A549 (cell line): Measurements from ENCODE around the gene VENTX. TPM values are rescaled to one million over a fixed set of nuclear protein-coding genes. Genes with fewer than 3 reads are reported as not detected.

Experiments used
- ATAC-seq, 2 experiments: fragments of 200-7000 bp in 1 of 2; fragments of >200 bp in 1 of 2; cut with Nextera tagmentation in 1 of 2; cut with Tn5 transposase in 1 of 2; 3 replicates each; pipeline versions ENCODE4 v1.8.0 to v1.9.1; 2018 to 2020; ENCODE audit warnings: mild to moderate bottlenecking in 1 of 2, moderate library complexity in 1 of 2
- CTCF ChIA-PET: fragments of 300-600 bp; sonication (Branson Sonifier 250); formaldehyde crosslinking; extraction: SDS; loops from one replicate; lab custom pipeline; 2021; ENCODE audit warnings: antibody characterized with exemption, inconsistent platforms; lab: Yijun Ruan, JAX
- POLR2A ChIA-PET: fragments of 350-600 bp; formaldehyde crosslinking; extraction: SDS; loops from one replicate; lab custom pipeline; 2021; ENCODE audit warnings: antibody characterized with exemption, inconsistent platforms; lab: Yijun Ruan, JAX
- DNase-seq, 2 experiments: peaks; one replicate each; pipeline versions ENCODE4 v3.0.0 to v3.0.0-alpha.2; 2011 to 2016; ENCODE audit warnings: low read depth in 1 of 2, low spot score in 1 of 2
- FAIRE-seq: peaks from 2 replicates; lab custom pipeline; 2011; peaks lifted over from hg19 to GRCh38; lab: Jason Lieb, UNC
- H3K27ac ChIP-seq, 2 experiments: fragments of >200 bp; sonication (Bioruptor Twin); formaldehyde crosslinking; 3 replicates each; pipeline ENCODE4 v1.5.1; 2016 to 2017
- H3K4me1 ChIP-seq: fragments of >200 bp; sonication (Bioruptor Twin); formaldehyde crosslinking; 3 replicates; pipeline ENCODE4 v1.6.1; 2016
- H3K4me2 ChIP-seq: fragments of >200 bp; sonication (Bioruptor Twin); formaldehyde crosslinking; 3 replicates; pipeline ENCODE4 v1.6.1; 2016
- H3K4me3 ChIP-seq: fragments of >200 bp; sonication (Bioruptor Twin); formaldehyde crosslinking; 3 replicates; pipeline ENCODE4 v1.5.1; 2016
- H3K9me3 ChIP-seq: fragments of >200 bp; sonication (Bioruptor Twin); formaldehyde crosslinking; 3 replicates; pipeline ENCODE4 v1.6.1; 2016
- BHLHE40 ChIP-seq: IDR thresholded peaks from 2 replicates; pipeline ENCODE4 v1.6.1; 2012; ENCODE audit warnings: low read depth, low read length, inconsistent platforms
- CHD4 ChIP-seq: fragments of 200-600 bp; sonication (generic); IDR thresholded peaks from 2 replicates; pipeline ENCODE4 v1.6.1; 2016; ENCODE audit warnings: antibody characterized with exemption, mild to moderate bottlenecking, borderline replicate concordance
- EHF ChIP-seq: fragments of 250-450 bp; sonication (Bioruptor Pico); IDR thresholded peaks from 2 replicates; pipeline ENCODE4 v1.5.0; 2020; ENCODE audit warnings: mild to moderate bottlenecking
- EP300 ChIP-seq, 2 experiments: fragments of >200 bp; sonication (Bioruptor Twin); formaldehyde crosslinking; IDR thresholded peaks; 2 replicates in 1 of 2; 3 replicates in 1 of 2; pipeline ENCODE4 v1.6.1; 2016 to 2017
- ESRRA ChIP-seq: fragments of 150-350 bp; IDR thresholded peaks from 2 replicates; pipeline ENCODE4 v1.6.1; 2014; ENCODE audit warnings: mild to moderate bottlenecking, low read length, borderline replicate concordance
- FOSB ChIP-seq: fragments of 250-450 bp; sonication (Bioruptor Pico); IDR thresholded peaks from 2 replicates; pipeline ENCODE4 v1.5.0; 2020; ENCODE audit warnings: mild to moderate bottlenecking, moderate library complexity
- FOSL2 ChIP-seq, 2 experiments: fragments of 450-650 bp in 1 of 2; fragments of >200 bp in 1 of 2; sonication (Bioruptor Twin) in 1 of 2; formaldehyde crosslinking; IDR thresholded peaks; 2 replicates each; pipeline versions ENCODE4 v1.5.0 to v1.6.1; 2016 to 2020; ENCODE audit warnings: mild to moderate bottlenecking in 1 of 2, moderate library complexity in 1 of 2
- HOXA7 ChIP-seq: fragments of 250-450 bp; sonication (Bioruptor Pico); IDR thresholded peaks from 2 replicates; pipeline ENCODE4 v1.5.0; 2020; ENCODE audit warnings: mild to moderate bottlenecking, moderate library complexity
- HOXB13 ChIP-seq: fragments of 250-450 bp; sonication (Bioruptor Pico); IDR thresholded peaks from 2 replicates; pipeline ENCODE4 v1.5.0; 2020; ENCODE audit warnings: low read depth, mild to moderate bottlenecking, moderate library complexity
- JUN ChIP-seq, 2 experiments: fragments of >200 bp; sonication (Bioruptor Twin); formaldehyde crosslinking; IDR thresholded peaks; 2 replicates in 1 of 2; 3 replicates in 1 of 2; pipeline ENCODE4 v1.6.1; 2016 to 2017
- KDM1A ChIP-seq: fragments of 200-600 bp; sonication (generic); IDR thresholded peaks from 2 replicates; pipeline ENCODE4 v1.6.1; 2016; ENCODE audit warnings: low read depth, mild to moderate bottlenecking
- NFE2L2 ChIP-seq: fragments of 150-350 bp; conservative IDR thresholded peaks from 2 replicates; pipeline ENCODE4 v1.6.1; 2014; ENCODE audit warnings: low read length
- NR3C1 ChIP-seq: fragments of >200 bp; sonication (Bioruptor Twin); formaldehyde crosslinking; IDR thresholded peaks from 3 replicates; pipeline ENCODE4 v1.6.1; 2017
- PHF8 ChIP-seq: fragments of 200-600 bp; sonication (generic); IDR thresholded peaks from 2 replicates; pipeline ENCODE4 v1.6.1; 2016; ENCODE audit warnings: low read depth, mild to moderate bottlenecking, antibody characterized with exemption, moderate library complexity, borderline replicate concordance
- POLR2A ChIP-seq: IDR thresholded peaks from 2 replicates; pipeline ENCODE4 v1.6.1; 2012; ENCODE audit warnings: mild to moderate bottlenecking, low read length
- RAD21 ChIP-seq, 2 experiments: fragments of >200 bp in 1 of 2; sonication (Bioruptor Twin) in 1 of 2; formaldehyde crosslinking in 1 of 2; IDR thresholded peaks in 1 of 2; conservative IDR thresholded peaks in 1 of 2; 2 replicates in 1 of 2; 3 replicates in 1 of 2; pipeline ENCODE4 v1.6.1; 2012 to 2018; ENCODE audit warnings: inconsistent platforms in 1 of 2
- RFX5 ChIP-seq: fragments of 450-650 bp; IDR thresholded peaks from 2 replicates; pipeline ENCODE4 v1.7.1; 2014; ENCODE audit warnings: antibody characterized with exemption, mild to moderate bottlenecking, moderate library complexity
- SMC3 ChIP-seq: fragments of >200 bp; sonication (Bioruptor Twin); formaldehyde crosslinking; IDR thresholded peaks from 3 replicates; pipeline ENCODE4 v1.6.1; 2018; ENCODE audit warnings: inconsistent platforms
- ZNF302 ChIP-seq: fragments of 250-450 bp; sonication (Bioruptor Pico); IDR thresholded peaks from 2 replicates; pipeline ENCODE4 v1.9.0; 2021; ENCODE audit warnings: inconsistent platforms, mild to moderate bottlenecking, moderate library complexity
- WGBS: methylation state at CpG from one replicate; pipeline ENCODE4 v1.1.6; 2017; ENCODE audit errors: missing lambda C conversion rate; 5-methylcytosine and 5-hydroxymethylcytosine counted together
- polyA plus RNA-seq, 4 experiments: library from polyadenylated mRNA; depleted of rRNA in 3 of 4; stranded (reverse); fragments of >200 nt; fragmentation: RNase III in 1 of 4; extraction: RNeasy Plus Mini Kit Qiagen cat#74134 plus additional on column Dnase treatment in 1 of 4; gene quantifications; 2 replicates in 3 of 4; 3 replicates in 1 of 4; pipeline ENCODE4 v1.2.3, GENCODE V29; 2011 to 2017
- TF ChIP-seq, protein P1 (sequence below): fragments of 150-350 bp; IDR thresholded peaks from 2 replicates; pipeline ENCODE4 v1.6.1; 2014; ENCODE audit warnings: low read depth, mild to moderate bottlenecking, low read length
- TF ChIP-seq, protein P2 (sequence below): fragments of 200-600 bp; sonication (generic); IDR thresholded peaks from 2 replicates; pipeline ENCODE4 v1.6.1; 2016; ENCODE audit warnings: antibody characterized with exemption, mild to moderate bottlenecking, moderate library complexity
- TF ChIP-seq, protein P3 (sequence below): fragments of >200 bp; sonication (Bioruptor Twin); formaldehyde crosslinking; IDR thresholded peaks from 3 replicates; pipeline ENCODE4 v1.6.1; 2016
- TF ChIP-seq, protein P4 (sequence below): fragments of >200 bp; sonication (Bioruptor Twin); formaldehyde crosslinking; IDR thresholded peaks from 3 replicates; pipeline ENCODE4 v1.5.1; 2016

Gene VENTX
- polyA plus RNA-seq, 2 of the 4 experiments (the other 2 are of a cell fraction) = not detected

GRCh38 chr10:133209117-133209516, 28.5 kb upstream of the VENTX start:
- FAIRE-seq = no peak
- POLR2A ChIA-PET = no interaction called here
- CTCF ChIA-PET = no interaction called here

DNA sequence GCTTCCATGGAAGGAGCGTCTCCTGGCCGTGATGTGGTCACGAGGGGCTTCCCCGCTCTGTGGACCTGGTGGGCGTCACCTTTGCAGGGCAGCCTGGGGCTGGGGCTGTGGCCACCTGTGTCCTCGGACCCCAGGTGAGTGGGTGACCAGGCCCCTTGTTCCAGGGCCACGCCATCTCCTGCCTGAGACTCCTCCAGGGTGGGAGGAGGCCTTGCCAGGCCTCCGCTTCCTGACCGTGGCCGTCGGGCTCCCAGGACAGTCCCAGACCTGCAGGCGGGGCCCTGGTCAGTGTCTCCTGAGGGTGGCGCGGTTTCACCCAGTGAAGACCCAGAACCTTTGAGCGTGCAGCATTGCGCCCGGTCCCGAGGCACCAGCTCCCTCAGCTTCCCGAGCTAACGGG, 28.0 kb upstream of the VENTX start:
- Histone ChIP-seq H3K4me1 (no peaks in the 10 kb centered on the region), H3K4me3 (no peak overlapping the region), H3K9me3 (no peaks in the 10 kb centered on the region), H3K4me2 (no peak overlapping the region), H3K27ac (no peak overlapping the region)
- no peak for ATAC-seq
- DNase-seq = no peak
- 67% methylated on average over 12 of the region's 20 CpGs for WGBS
- POLR2A ChIA-PET = no interaction called here
- CTCF ChIA-PET = interaction anchor here (1.3 kb wide), 1 partner anchor 66 kb away, joined by 4 read pairs; no protein-coding TSS in a partner anchor
- FAIRE-seq = no peak
- TF ChIP-seq, protein P1, sequence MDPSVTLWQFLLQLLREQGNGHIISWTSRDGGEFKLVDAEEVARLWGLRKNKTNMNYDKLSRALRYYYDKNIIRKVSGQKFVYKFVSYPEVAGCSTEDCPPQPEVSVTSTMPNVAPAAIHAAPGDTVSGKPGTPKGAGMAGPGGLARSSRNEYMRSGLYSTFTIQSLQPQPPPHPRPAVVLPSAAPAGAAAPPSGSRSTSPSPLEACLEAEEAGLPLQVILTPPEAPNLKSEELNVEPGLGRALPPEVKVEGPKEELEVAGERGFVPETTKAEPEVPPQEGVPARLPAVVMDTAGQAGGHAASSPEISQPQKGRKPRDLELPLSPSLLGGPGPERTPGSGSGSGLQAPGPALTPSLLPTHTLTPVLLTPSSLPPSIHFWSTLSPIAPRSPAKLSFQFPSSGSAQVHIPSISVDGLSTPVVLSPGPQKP = no peak
- no peak for TF ChIP-seq NR3C1
- no peak for TF ChIP-seq JUN (IDR thresholded peaks at IDR 0.05)
- no peak for TF ChIP-seq ZNF302 (CRISPR knock-in tag)
- TF ChIP-seq HOXA7 = no peak
- TF ChIP-seq NFE2L2 = no peak
- TF ChIP-seq PHF8 = no peak
- TF ChIP-seq KDM1A = no peak
- no peak for TF ChIP-seq FOSB (CRISPR knock-in tag)
- no peak for TF ChIP-seq FOSL2 (IDR thresholded peaks at IDR 0.05)
- TF ChIP-seq FOSL2 (CRISPR knock-in tag; IDR thresholded peaks at IDR 0.05) = no peak
- TF ChIP-seq, protein P2, sequence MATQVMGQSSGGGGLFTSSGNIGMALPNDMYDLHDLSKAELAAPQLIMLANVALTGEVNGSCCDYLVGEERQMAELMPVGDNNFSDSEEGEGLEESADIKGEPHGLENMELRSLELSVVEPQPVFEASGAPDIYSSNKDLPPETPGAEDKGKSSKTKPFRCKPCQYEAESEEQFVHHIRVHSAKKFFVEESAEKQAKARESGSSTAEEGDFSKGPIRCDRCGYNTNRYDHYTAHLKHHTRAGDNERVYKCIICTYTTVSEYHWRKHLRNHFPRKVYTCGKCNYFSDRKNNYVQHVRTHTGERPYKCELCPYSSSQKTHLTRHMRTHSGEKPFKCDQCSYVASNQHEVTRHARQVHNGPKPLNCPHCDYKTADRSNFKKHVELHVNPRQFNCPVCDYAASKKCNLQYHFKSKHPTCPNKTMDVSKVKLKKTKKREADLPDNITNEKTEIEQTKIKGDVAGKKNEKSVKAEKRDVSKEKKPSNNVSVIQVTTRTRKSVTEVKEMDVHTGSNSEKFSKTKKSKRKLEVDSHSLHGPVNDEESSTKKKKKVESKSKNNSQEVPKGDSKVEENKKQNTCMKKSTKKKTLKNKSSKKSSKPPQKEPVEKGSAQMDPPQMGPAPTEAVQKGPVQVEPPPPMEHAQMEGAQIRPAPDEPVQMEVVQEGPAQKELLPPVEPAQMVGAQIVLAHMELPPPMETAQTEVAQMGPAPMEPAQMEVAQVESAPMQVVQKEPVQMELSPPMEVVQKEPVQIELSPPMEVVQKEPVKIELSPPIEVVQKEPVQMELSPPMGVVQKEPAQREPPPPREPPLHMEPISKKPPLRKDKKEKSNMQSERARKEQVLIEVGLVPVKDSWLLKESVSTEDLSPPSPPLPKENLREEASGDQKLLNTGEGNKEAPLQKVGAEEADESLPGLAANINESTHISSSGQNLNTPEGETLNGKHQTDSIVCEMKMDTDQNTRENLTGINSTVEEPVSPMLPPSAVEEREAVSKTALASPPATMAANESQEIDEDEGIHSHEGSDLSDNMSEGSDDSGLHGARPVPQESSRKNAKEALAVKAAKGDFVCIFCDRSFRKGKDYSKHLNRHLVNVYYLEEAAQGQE = no peak

More at GRCh38 chr10:133209117-133209516, 28.5 kb upstream of the VENTX start:
- Histone ChIP-seq H3K9me3 (no peaks in the 10 kb centered on the region), H3K4me3 (no peak overlapping the region), H3K4me1 (no peaks in the 10 kb centered on the region), H3K27ac (no peak overlapping the region), H3K4me2 (no peak overlapping the region)
- ATAC-seq = no peak
- DNase-seq = no peak
- WGBS = 76% methylated on average over 14 of the region's 14 CpGs
- TF ChIP-seq FOSB (CRISPR knock-in tag) (no peak), RFX5 (no peak), ESRRA (no peak), BHLHE40 (no peak), EP300 (IDR thresholded peaks at IDR 0.05) (no peak), PHF8 (no peak), EHF (no peak), NFE2L2 (no peak), SMC3 (no peak), HOXB13 (CRISPR knock-in tag) (no peak), POLR2A (no peak), RAD21 (conservative IDR thresholded peaks at IDR 0.05 in 1 of 2, IDR thresholded peaks at IDR 0.05 in 1 of 2) (no peak), FOSL2 (IDR thresholded peaks at IDR 0.05) (no peak), FOSL2 (CRISPR knock-in tag; IDR thresholded peaks at IDR 0.05) (no peak), CHD4 (no peak)
- TF ChIP-seq, protein P3, sequence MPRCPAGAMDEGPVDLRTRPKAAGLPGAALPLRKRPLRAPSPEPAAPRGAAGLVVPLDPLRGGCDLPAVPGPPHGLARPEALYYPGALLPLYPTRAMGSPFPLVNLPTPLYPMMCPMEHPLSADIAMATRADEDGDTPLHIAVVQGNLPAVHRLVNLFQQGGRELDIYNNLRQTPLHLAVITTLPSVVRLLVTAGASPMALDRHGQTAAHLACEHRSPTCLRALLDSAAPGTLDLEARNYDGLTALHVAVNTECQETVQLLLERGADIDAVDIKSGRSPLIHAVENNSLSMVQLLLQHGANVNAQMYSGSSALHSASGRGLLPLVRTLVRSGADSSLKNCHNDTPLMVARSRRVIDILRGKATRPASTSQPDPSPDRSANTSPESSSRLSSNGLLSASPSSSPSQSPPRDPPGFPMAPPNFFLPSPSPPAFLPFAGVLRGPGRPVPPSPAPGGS = no peak
- TF ChIP-seq, protein P4, sequence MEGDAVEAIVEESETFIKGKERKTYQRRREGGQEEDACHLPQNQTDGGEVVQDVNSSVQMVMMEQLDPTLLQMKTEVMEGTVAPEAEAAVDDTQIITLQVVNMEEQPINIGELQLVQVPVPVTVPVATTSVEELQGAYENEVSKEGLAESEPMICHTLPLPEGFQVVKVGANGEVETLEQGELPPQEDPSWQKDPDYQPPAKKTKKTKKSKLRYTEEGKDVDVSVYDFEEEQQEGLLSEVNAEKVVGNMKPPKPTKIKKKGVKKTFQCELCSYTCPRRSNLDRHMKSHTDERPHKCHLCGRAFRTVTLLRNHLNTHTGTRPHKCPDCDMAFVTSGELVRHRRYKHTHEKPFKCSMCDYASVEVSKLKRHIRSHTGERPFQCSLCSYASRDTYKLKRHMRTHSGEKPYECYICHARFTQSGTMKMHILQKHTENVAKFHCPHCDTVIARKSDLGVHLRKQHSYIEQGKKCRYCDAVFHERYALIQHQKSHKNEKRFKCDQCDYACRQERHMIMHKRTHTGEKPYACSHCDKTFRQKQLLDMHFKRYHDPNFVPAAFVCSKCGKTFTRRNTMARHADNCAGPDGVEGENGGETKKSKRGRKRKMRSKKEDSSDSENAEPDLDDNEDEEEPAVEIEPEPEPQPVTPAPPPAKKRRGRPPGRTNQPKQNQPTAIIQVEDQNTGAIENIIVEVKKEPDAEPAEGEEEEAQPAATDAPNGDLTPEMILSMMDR = no peak
